ENCODE measurements around the gene PNMA8A. TPM values are rescaled to one million over a fixed set of nuclear protein-coding genes. Genes with fewer than 3 reads are reported as not detected.

The PNMA8A gene
- total RNA-seq, 4 donors from 2014 or later: 0.33 to 2.3 (median 0.78) TPM

- TF ChIP-seq CTCF (IDR thresholded peaks at IDR 0.05; ENCODE audit: low read depth): no peak
These were observed 24.4 kb upstream of the PNMA8A start, which contains the start of gene PNMA8B for GRCh38 chr19:46495786-46496099. PNMA8B (minus strand) TSS chr19:46495867; CDS start chr19:46495465, 402 bp downstream.

DNA sequence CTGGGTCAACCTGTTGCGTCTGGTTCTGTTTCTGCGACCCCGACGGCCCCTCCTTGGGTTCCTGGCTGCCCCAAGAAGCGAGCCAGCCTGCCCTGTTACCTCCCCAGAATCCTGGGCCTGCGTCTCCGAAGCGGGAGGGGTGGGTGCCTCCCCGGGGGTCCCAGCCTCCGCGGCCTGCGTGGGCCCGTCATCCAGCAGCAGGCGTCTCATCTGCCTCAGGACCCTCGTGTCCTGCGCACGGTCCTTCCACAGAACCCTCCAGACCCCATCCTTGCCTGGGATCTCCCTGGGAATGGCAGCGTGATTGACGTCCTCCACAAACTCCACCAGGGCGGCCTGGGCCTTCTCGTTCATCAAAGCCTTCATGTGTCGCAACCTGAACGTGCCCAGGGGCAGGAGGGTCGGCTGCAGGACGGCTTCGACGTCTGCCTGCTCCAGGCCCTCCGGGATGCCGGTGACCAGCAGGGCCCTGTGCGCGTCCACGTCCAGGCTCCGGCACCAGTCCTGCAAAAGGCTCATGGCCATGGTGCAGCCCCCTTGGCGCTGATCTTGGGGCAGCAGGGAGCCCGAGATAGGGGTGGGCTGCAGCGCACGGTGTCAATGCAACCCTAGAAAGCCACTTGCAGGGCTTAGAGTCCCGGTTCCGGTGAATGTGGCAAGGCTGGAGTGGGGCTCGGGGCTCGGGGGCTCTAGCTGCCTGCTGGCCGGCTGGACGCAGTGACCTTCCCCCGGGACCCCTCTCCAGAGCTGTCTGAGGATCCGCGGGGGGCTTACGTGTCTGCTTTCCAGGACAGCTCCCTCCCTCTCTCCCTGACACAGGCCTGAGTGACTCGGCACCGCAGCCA is 23.8 kb upstream of the PNMA8A start:
- no peak for TF ChIP-seq CTCF (IDR thresholded peaks at IDR 0.05; ENCODE audit: low read depth)

GRCh38 chr19:46494146-46494940 is 23.0 kb upstream of the PNMA8A start:
- TF ChIP-seq CTCF (IDR thresholded peaks at IDR 0.05; ENCODE audit: low read depth): no peak

DNA sequence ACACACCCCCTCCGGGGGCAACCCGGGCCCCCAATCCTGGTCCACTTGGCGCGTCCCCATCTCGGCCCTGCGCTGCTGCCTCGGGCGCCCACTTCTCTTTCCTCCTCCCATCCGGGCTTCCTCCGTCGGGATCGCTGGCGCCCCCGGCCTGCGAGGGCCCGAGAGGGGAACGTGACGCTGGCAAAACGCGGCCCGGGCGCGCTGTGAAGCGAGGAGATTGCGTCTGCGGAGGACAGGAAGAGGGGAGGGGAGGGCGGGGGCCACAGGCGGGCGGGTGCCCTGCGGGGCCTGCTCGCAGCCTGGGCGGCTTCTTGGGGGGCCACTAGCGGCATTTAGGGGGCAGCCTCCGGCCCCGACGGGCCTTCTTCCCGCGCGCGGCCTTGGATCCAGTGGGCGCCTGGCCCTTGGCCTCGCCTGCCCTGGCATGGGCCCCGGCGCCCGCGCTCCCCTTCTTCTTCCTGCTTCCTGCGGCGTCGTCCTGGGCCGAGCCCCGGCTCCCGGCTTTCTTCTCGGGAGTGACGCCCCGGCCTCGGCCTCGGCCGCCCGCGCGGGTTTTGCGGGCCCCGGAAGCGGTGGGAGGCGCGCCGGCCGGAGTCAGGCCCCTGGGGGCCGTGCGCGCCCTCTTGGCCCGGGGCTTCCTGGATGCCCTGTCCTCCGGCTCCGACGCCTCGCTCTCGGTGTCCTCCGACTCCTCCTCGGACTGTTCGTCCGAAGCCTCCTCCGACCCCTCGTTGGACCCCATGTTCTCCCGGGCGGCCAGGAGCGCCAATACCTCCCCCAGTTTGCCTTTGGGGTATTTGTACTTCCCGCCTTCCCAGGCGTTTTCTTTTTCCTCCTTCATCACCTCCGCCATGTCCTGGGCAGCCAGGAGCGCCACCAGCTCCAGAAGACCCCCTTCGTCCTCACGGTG is 22.1 kb upstream of the PNMA8A start:
- TF ChIP-seq CTCF (IDR thresholded peaks at IDR 0.05; ENCODE audit: low read depth): no peak

GRCh38 chr19:46492841-46493235 is 21.5 kb upstream of the PNMA8A start:
- TF ChIP-seq CTCF (IDR thresholded peaks at IDR 0.05; ENCODE audit: low read depth): no peak

DNA sequence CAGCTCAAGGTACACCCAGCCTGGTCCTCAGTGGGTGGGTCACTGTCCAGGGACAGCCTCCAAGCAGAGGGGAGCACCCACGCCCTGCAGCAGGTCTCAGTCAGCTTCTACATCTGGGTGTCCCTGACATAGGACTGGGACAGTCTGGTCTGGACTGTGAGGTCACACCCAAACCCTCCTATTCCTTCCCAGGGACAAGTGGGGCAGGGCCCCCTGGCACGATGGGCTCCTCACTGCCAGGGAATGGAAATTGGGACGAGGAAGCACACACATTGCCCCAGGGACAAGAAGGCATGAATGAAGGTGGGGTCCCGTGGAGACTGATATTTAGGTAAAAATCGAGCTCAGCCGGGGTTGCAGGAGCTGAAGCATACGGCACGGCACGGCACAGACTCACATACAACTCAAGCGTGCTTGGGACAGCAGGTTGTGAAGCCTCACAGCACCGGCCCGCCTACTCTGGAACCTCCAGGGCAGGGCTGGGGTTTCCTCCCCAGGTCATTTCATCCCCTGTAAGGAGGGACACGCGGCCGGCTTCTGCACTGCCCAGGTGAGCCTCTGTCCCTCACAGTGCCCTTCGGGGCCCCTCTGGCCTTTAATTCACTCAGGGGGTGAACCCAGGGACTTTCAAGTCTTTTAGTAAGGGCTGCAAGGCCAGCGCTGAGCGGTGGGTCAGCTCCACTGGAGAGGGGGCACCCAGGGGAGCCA is 20.8 kb upstream of the PNMA8A start:
- TF ChIP-seq CTCF (IDR thresholded peaks at IDR 0.05; ENCODE audit: low read depth): no peak
